IMR-90 (cell line): ENCODE data around the gene HCFC1R1. TPM values are rescaled to one million over a fixed set of nuclear protein-coding genes. Genes with fewer than 3 reads are reported as not detected.

Source experiments
- ATAC-seq: fragments of 200-7000 bp; cut with Tn5 transposase; 2 replicates; pipeline ENCODE4 v1.9.1; 2020; ENCODE audit warnings: low read depth, mild to moderate bottlenecking, moderate library complexity
- BruUV-seq: library from RNA; stranded (reverse); fragments of 400-500 nt; replicated peaks from 2 replicates; lab custom pipeline; 2021; lab: Mats Ljungman, UMichigan
- CTCF ChIA-PET: fragments of 300-600 bp; formaldehyde crosslinking; extraction: SDS; loops from one replicate; lab custom pipeline; 2021; ENCODE audit warnings: antibody characterized with exemption; lab: Yijun Ruan, JAX
- POLR2A ChIA-PET: fragments of 300-600 bp; sonication (Branson Sonifier 250); formaldehyde crosslinking; loops from one replicate; lab custom pipeline; 2022; ENCODE audit warnings: antibody characterized with exemption; ENCODE audit not compliant: unreplicated experiment; lab: Charles Lee
- DNase-seq: peaks from one replicate; pipeline ENCODE4 v3.0.0; 2013
- H2AFZ ChIP-seq: replicated peaks from 2 replicates; pipeline ENCODE3; 2013; ENCODE audit warnings: low read length, mild to moderate bottlenecking; ENCODE audit not compliant: poor library complexity
- H2AK5ac ChIP-seq: 2 replicates; pipeline ENCODE4 v1.6.1; 2013; ENCODE audit warnings: low read depth, low read length, inconsistent platforms
- H2AK9ac ChIP-seq: replicated peaks from 2 replicates; pipeline ENCODE3; 2013; ENCODE audit warnings: mild to moderate bottlenecking, low read depth, low read length, moderate library complexity; ENCODE audit not compliant: poor library complexity
- H2BK120ac ChIP-seq: 2 replicates; pipeline ENCODE4 v1.6.1; 2013; ENCODE audit warnings: low read depth, low read length, inconsistent platforms
- H2BK15ac ChIP-seq: 3 replicates; pipeline ENCODE4 v1.6.1; 2013; ENCODE audit warnings: low read depth, low read length, inconsistent platforms
- H2BK20ac ChIP-seq: 2 replicates; pipeline ENCODE4 v1.6.1; 2013; ENCODE audit warnings: low read depth, mild to moderate bottlenecking, inconsistent platforms, low read length, moderate library complexity
- H2BK5ac ChIP-seq: 2 replicates; pipeline ENCODE4 v1.6.1; 2013; ENCODE audit warnings: mild to moderate bottlenecking, low read depth, low read length, inconsistent platforms; ENCODE audit not compliant: poor library complexity, severe bottlenecking
- H3K14ac ChIP-seq: replicated peaks from 2 replicates; pipeline ENCODE4 v1.6.1; 2013; ENCODE audit warnings: low read depth, low read length, inconsistent platforms
- H3K18ac ChIP-seq: 2 replicates; pipeline ENCODE4 v1.6.1; 2013; ENCODE audit warnings: low read depth, low read length, control low read depth
- H3K23ac ChIP-seq: 2 replicates; pipeline ENCODE4 v1.6.1; 2013; ENCODE audit warnings: low read depth, low read length, inconsistent platforms
- H3K27ac ChIP-seq: 2 replicates; pipeline ENCODE4 v1.5.1; 2013; ENCODE audit warnings: mild to moderate bottlenecking, control low read depth, low read length; ENCODE audit not compliant: insufficient read depth
- H3K27me3 ChIP-seq: 2 replicates; pipeline ENCODE4 v1.6.1; 2013; ENCODE audit warnings: low read length; ENCODE audit not compliant: control insufficient read depth, insufficient read depth
- H3K36me3 ChIP-seq: 2 replicates; pipeline ENCODE4 v1.6.1; 2013; ENCODE audit warnings: low read length, mixed read lengths; ENCODE audit not compliant: control insufficient read depth, insufficient read depth
- H3K4ac ChIP-seq: 2 replicates; pipeline ENCODE4 v1.6.1; 2013; ENCODE audit warnings: low read depth, low read length, inconsistent platforms
- H3K4me1 ChIP-seq: 2 replicates; pipeline ENCODE4 v1.6.1; 2013; ENCODE audit warnings: low read length, mixed read lengths; ENCODE audit not compliant: control insufficient read depth, insufficient read depth
- H3K4me2 ChIP-seq: 2 replicates; pipeline ENCODE4 v1.6.1; 2013; ENCODE audit warnings: low read depth, mild to moderate bottlenecking, control low read depth, low read length, moderate library complexity
- H3K4me3 ChIP-seq: 2 replicates; pipeline ENCODE4 v1.5.1; 2013; ENCODE audit warnings: low read depth, mild to moderate bottlenecking, control low read depth, low read length, moderate library complexity; ENCODE audit not compliant: insufficient read depth
- H3K56ac ChIP-seq: 2 replicates; pipeline ENCODE4 v1.6.1; 2013; ENCODE audit warnings: low read length, inconsistent platforms; ENCODE audit not compliant: insufficient read depth; ENCODE audit errors: extremely low read depth
- H3K79me1 ChIP-seq, 2 experiments: 2 replicates each; pipeline ENCODE4 v1.6.1; 2013; ENCODE audit warnings: low read length in 2 of 2, inconsistent platforms in 1 of 2, low read depth in 1 of 2
- H3K9ac ChIP-seq: 2 replicates; pipeline ENCODE4 v1.6.1; 2013; ENCODE audit warnings: low read depth, low read length, control low read depth
- H3K9me1 ChIP-seq: 2 replicates; pipeline ENCODE4 v1.6.1; 2013; ENCODE audit warnings: low read length, inconsistent platforms; ENCODE audit not compliant: insufficient read depth
- H3K9me3 ChIP-seq: 2 replicates; pipeline ENCODE4 v1.6.1; 2013; ENCODE audit warnings: low read length; ENCODE audit not compliant: control insufficient read depth, insufficient read depth
- H4K20me1 ChIP-seq: 2 replicates; pipeline ENCODE4 v1.6.1; 2013; ENCODE audit warnings: low read length, inconsistent platforms; ENCODE audit not compliant: insufficient read depth
- H4K5ac ChIP-seq: 2 replicates; pipeline ENCODE4 v1.6.1; 2013; ENCODE audit warnings: mild to moderate bottlenecking, low read depth, low read length, control low read depth
- H4K8ac ChIP-seq, 2 experiments: 2 replicates each; pipeline ENCODE4 v1.6.1; 2013; ENCODE audit warnings: low read depth in 2 of 2, low read length in 2 of 2, control low read depth in 1 of 2, inconsistent platforms in 1 of 2
- H4K91ac ChIP-seq: 2 replicates; pipeline ENCODE4 v1.6.1; 2013; ENCODE audit warnings: low read depth, low read length, inconsistent platforms; ENCODE audit not compliant: insufficient read depth
- CEBPB ChIP-seq: IDR thresholded peaks from 2 replicates; pipeline ENCODE4 v1.6.1; 2012; ENCODE audit warnings: low read depth, low read length, improper control_type of control experiment
- FOS ChIP-seq: fragments of 150-350 bp; IDR thresholded peaks from 2 replicates; pipeline ENCODE4 v1.6.1; 2016; ENCODE audit warnings: low read depth, low read length
- MAFK ChIP-seq: IDR thresholded peaks from 2 replicates; pipeline ENCODE4 v1.6.1; 2012; ENCODE audit warnings: low read depth, low read length, improper control_type of control experiment
- MAZ ChIP-seq: IDR thresholded peaks from 2 replicates; pipeline ENCODE4 v1.6.1; 2012; ENCODE audit warnings: low read depth, mild to moderate bottlenecking, low read length, improper control_type of control experiment, moderate library complexity, borderline replicate concordance
- MXI1 ChIP-seq: IDR thresholded peaks from 2 replicates; pipeline ENCODE4 v1.6.1; 2012; ENCODE audit warnings: low read depth, mild to moderate bottlenecking, low read length, moderate library complexity, borderline replicate concordance
- POLR2A ChIP-seq: IDR thresholded peaks from 2 replicates; pipeline ENCODE4 v1.6.1; 2012; ENCODE audit warnings: mild to moderate bottlenecking, low read depth, low read length
- RAD21 ChIP-seq: IDR thresholded peaks from 2 replicates; pipeline ENCODE4 v1.6.1; 2012; ENCODE audit warnings: low read length, improper control_type of control experiment
- RFX5 ChIP-seq: IDR thresholded peaks from 2 replicates; pipeline ENCODE4 v1.8.0; 2012; ENCODE audit warnings: low read depth, mild to moderate bottlenecking, low read length, moderate library complexity
- SMC3 ChIP-seq: fragments of 150-350 bp; IDR thresholded peaks from 2 replicates; pipeline ENCODE4 v1.6.1; 2016; ENCODE audit warnings: low read depth, mild to moderate bottlenecking, antibody characterized with exemption, low read length, moderate library complexity
- WGBS, 2 experiments: methylation state at CpG; one replicate each; pipeline versions ENCODE4 v1.1.5 to v1.1.7; 2013; ENCODE audit warnings: missing lambda C conversion rate in 2 of 2; ENCODE audit not compliant: insufficient read length in 1 of 2; ENCODE audit errors: extremely low coverage in 2 of 2; 5-methylcytosine and 5-hydroxymethylcytosine counted together
- dilution Hi-C: fragments of 300-500 bp; cut with HindIII; formaldehyde crosslinking; loops from one replicate; pipeline ENCODE4 v1.14.3; 2018; ENCODE audit warnings: low sequenced_read_pairs; ENCODE audit not compliant: unreplicated experiment
- in situ Hi-C: fragments of 300-500 bp; cut with MboI; formaldehyde crosslinking; loops from 3 replicates; pipeline ENCODE4 v1.14.3; 2019; ENCODE audit warnings: low sequenced_read_pairs, inconsistent platforms, mixed read lengths
- intact Hi-C: fragments of 100-400 bp; cut with micrococcal nuclease; formaldehyde crosslinking; loops from 2 replicates; pipeline ENCODE4 v1.10.0; 2022
- polyA plus RNA-seq, 3 experiments: library from polyadenylated mRNA; depleted of rRNA; stranded (reverse); fragments of >200 nt; gene quantifications; 2 replicates each; pipeline ENCODE4 v1.2.3, GENCODE V29; 2012; ENCODE audit warnings: low replicate concordance in 1 of 3
- total RNA-seq: library from RNA; depleted of rRNA; stranded (reverse); fragments of >200 nt; gene quantifications from 2 replicates; pipeline ENCODE4 v1.2.3, GENCODE V29; 2012
- TF ChIP-seq, protein P1 (sequence below): fragments of 150-350 bp; IDR thresholded peaks from 2 replicates; pipeline ENCODE4 v1.6.1; 2017; ENCODE audit warnings: mild to moderate bottlenecking, antibody characterized with exemption, low read length, low read depth

Gene HCFC1R1
- total and polyA plus RNA-seq, 2 of the 4 experiments (the other 2 are of a cell fraction): 7.2 to 57.9 TPM

DNA sequence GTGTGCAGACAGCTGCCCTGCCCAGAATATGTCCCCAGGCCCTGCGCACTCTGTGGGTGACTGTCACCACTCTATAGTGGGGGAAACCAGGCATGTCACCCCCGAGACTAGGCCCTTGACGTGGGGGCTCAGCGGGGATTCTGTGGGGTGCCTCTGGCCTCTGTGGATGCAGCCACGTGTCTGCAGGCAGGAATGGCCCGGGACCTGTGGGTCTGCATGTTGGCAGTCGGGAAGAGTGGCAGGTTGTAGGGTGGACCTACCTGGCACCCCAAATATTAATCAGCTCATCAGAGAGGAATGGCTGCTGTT lies 42.7 kb upstream of the HCFC1R1 start:
- H3K4me2 ChIP-seq: peak overlapping the region; percentile 32; the same call in 1 of the 2 replicates
- BruUV-seq: no TSS peak
- dilution Hi-C loops: no loop called here

More for the DNA sequence above, 42.7 kb upstream of the HCFC1R1 start:
- Histone ChIP-seq H3K9ac (no peak overlapping the region), H3K18ac (no peak overlapping the region), H4K20me1 (no peaks in the 10 kb centered on the region), H3K14ac (no peak overlapping the region), H3K27ac (no peak overlapping the region), H3K36me3 (no peaks in the 10 kb centered on the region), H4K5ac (no peak overlapping the region), H2BK120ac (peak overlapping the region; percentile 19; the same call in 1 of the 2 replicates), H3K9me1 (peaks cover 18% of the 10 kb centered on the region), H4K91ac (peak overlapping the region; percentile 62; the same call in 1 of the 2 replicates), H2AK9ac (peak overlapping the region; percentile 99), H3K27me3 (peaks cover 3% of the 10 kb centered on the region; the same call in 1 of the 2 replicates), H2AK5ac (peak overlapping the region; percentile 97; the same call in 1 of the 2 replicates), H3K4me3 (peak overlapping the region; percentile 47; the same call in 1 of the 2 replicates), H2BK15ac (peak overlapping the region; percentile 36; the same call in 1 of the 3 replicates), H2BK5ac (peak overlapping the region; percentile 1), H3K23ac (peak overlapping the region; percentile 59; the same call in 1 of the 2 replicates), H3K4ac (peak overlapping the region; percentile 81; the same call in 1 of the 2 replicates), H3K9me3 (no peaks in the 10 kb centered on the region), H2BK20ac (no peak overlapping the region), H3K79me1 (peaks cover 6 to 19% of the 10 kb centered on the region in 2 experiments; a peak in 2 of 4 replicates), H4K8ac (peak overlapping the region in 1 of 2 experiments; percentile 92; a peak in 2 of 4 replicates), H3K56ac (no peak overlapping the region), H2AFZ (peak overlapping the region; percentile 98), H3K4me1 (peaks cover 12% of the 10 kb centered on the region)
- WGBS, 2 experiments: 100% methylated on average over 1 of the region's 7 CpGs; no CpG with 5 or more reads in 1 of the 2 experiments
- intact Hi-C loops: no loop called here
- POLR2A ChIA-PET: no interaction called here
- in situ Hi-C loops: no loop called here
- no peak for TF ChIP-seq SMC3
- TF ChIP-seq MAFK: no peak
- TF ChIP-seq, protein P1, sequence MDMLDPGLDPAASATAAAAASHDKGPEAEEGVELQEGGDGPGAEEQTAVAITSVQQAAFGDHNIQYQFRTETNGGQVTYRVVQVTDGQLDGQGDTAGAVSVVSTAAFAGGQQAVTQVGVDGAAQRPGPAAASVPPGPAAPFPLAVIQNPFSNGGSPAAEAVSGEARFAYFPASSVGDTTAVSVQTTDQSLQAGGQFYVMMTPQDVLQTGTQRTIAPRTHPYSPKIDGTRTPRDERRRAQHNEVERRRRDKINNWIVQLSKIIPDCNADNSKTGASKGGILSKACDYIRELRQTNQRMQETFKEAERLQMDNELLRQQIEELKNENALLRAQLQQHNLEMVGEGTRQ: no peak
- TF ChIP-seq POLR2A: no peak
- TF ChIP-seq RFX5: no peak
- TF ChIP-seq MAZ: no peak
- no peak for TF ChIP-seq RAD21
- no peak for TF ChIP-seq CEBPB
- TF ChIP-seq FOS: no peak
- no peak for TF ChIP-seq MXI1
- DNase-seq (no peak), ATAC-seq (no peak)
- CTCF ChIA-PET: no interaction called here
